Ovary (tissue), 3 donors: ENCODE measurements around the gene PRELID1.

Experiments
- POLR2A ChIP-seq: fragments of 450-650 bp; IDR thresholded peaks from one replicate; pipeline ENCODE4 v1.6.1; 2017; ENCODE audit warnings: antibody characterized with exemption, mild to moderate bottlenecking, moderate library complexity
- TF ChIP-seq, protein P1 (sequence below), 3 donors: fragments of 450-650 bp in 2 of 3; fragments of 200-600 bp in 1 of 3; IDR thresholded peaks; one replicate each; pipeline versions ENCODE4 v1.5.1 to v1.8.0; 2016 to 2022; ENCODE audit warnings: antibody characterized with exemption in 3 of 3, mild to moderate bottlenecking in 1 of 3
- donor health status: DM: no; HTN: no; CAD: no.

DNA sequence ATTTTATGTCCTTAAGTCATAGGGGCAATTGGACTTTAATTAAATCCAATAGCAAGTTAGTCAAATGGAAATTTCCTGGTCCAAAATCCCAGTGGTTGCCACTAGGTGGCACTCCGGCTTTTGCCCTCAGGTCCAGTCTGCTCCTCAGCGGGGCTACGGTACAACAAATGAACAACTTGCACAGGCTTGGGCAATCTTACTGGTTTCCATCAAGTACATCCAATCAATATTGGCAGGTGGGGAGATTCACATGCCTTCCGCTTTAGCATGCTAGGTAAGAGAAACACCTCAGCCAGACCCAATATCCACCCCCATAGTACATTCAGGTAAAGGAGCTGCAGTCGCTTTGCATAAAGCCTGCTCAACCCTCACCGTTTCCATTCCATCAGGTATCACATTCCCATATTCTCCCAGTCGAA, 14.4 kb downstream of the PRELID1 start:
- TF ChIP-seq, protein P1, sequence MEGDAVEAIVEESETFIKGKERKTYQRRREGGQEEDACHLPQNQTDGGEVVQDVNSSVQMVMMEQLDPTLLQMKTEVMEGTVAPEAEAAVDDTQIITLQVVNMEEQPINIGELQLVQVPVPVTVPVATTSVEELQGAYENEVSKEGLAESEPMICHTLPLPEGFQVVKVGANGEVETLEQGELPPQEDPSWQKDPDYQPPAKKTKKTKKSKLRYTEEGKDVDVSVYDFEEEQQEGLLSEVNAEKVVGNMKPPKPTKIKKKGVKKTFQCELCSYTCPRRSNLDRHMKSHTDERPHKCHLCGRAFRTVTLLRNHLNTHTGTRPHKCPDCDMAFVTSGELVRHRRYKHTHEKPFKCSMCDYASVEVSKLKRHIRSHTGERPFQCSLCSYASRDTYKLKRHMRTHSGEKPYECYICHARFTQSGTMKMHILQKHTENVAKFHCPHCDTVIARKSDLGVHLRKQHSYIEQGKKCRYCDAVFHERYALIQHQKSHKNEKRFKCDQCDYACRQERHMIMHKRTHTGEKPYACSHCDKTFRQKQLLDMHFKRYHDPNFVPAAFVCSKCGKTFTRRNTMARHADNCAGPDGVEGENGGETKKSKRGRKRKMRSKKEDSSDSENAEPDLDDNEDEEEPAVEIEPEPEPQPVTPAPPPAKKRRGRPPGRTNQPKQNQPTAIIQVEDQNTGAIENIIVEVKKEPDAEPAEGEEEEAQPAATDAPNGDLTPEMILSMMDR (IDR thresholded peaks at IDR 0.05): peak; percentile 33 to 54 (median 46)
- TF ChIP-seq POLR2A: no peak
